GM12878 (cell line): ENCODE results near the gene LMO7. TPM values are rescaled to one million over a fixed set of nuclear protein-coding genes. Genes with fewer than 3 reads are reported as not detected.
A peak's percentile ranks its signal among the peaks of the same experiment; 100 is the strongest.

Experiments
- ATAC-seq: fragments of 200-7000 bp; cut with Tn5 transposase; 3 replicates; pipeline ENCODE4 v1.9.1; 2020; ENCODE audit warnings: mild to moderate bottlenecking, moderate library complexity
- BruUV-seq: library from RNA; stranded (reverse); fragments of 400-500 nt; replicated peaks from 2 replicates; lab custom pipeline; 2021; lab: Mats Ljungman, UMichigan
- CTCF ChIA-PET: fragments of 300-600 bp; sonication (Branson Sonifier 250); formaldehyde crosslinking; extraction: SDS; loops from one replicate; lab custom pipeline; 2021; ENCODE audit warnings: inconsistent platforms; lab: Yijun Ruan, JAX
- POLR2A ChIA-PET: fragments of 350-600 bp; formaldehyde crosslinking; extraction: SDS; loops from one replicate; lab custom pipeline; 2021; ENCODE audit warnings: inconsistent platforms; lab: Charles Lee
- RAD21 ChIA-PET: fragments of 300-600 bp; sonication (Branson Sonifier 250); formaldehyde crosslinking; loops from one replicate; lab custom pipeline; 2023; ENCODE audit warnings: antibody characterized with exemption; ENCODE audit not compliant: unreplicated experiment; lab: Charles Lee
- SMC1A ChIA-PET: fragments of 300-600 bp; sonication (Branson Sonifier 250); formaldehyde crosslinking; loops from one replicate; lab custom pipeline; 2023; ENCODE audit not compliant: unreplicated experiment, uncharacterized antibody; lab: Charles Lee
- DNase-seq: peaks from one replicate; pipeline ENCODE4 v3.0.0-alpha.2; 2011; ENCODE audit warnings: low read depth, low spot score
- FAIRE-seq: peaks from 3 replicates; lab custom pipeline; 2011; peaks lifted over from hg19 to GRCh38; lab: Jason Lieb, UNC
- H2AFZ ChIP-seq: 2 replicates; pipeline ENCODE4 v1.6.0; 2011; ENCODE audit warnings: low read depth, low read length, control low read depth; ENCODE audit not compliant: control insufficient read depth
- H3K27ac ChIP-seq: 2 replicates; pipeline ENCODE4 v1.5.1; 2011; ENCODE audit warnings: control low read depth; ENCODE audit not compliant: control insufficient read depth, insufficient read depth
- H3K27me3 ChIP-seq, 2 experiments: replicated peaks in 1 of 2; 2 replicates each; pipeline versions ENCODE4 v1.6.0 to v1.6.1; 2011; ENCODE audit warnings: low read length in 1 of 2; ENCODE audit not compliant: control insufficient read depth in 2 of 2, insufficient read depth in 2 of 2
- H3K36me3 ChIP-seq, 2 experiments: 2 replicates each; pipeline ENCODE4 v1.5.1; 2011; ENCODE audit warnings: low read length in 1 of 2; ENCODE audit not compliant: control insufficient read depth in 2 of 2, insufficient read depth in 2 of 2
- H3K4me1 ChIP-seq: 2 replicates; pipeline ENCODE4 v1.6.1; 2011; ENCODE audit warnings: mild to moderate bottlenecking, low read length, moderate library complexity, mixed read lengths; ENCODE audit not compliant: control insufficient read depth, insufficient read depth
- H3K4me2 ChIP-seq: 2 replicates; pipeline ENCODE4 v1.6.0; 2011; ENCODE audit warnings: control low read depth; ENCODE audit not compliant: control insufficient read depth, insufficient read depth
- H3K4me3 ChIP-seq: fragments of 200-600 bp; sonication (generic); 2 replicates; pipeline ENCODE4 v1.5.1; 2016
- H3K79me2 ChIP-seq: 2 replicates; pipeline ENCODE4 v1.6.0; 2011; ENCODE audit warnings: low read length; ENCODE audit not compliant: control insufficient read depth, insufficient read depth
- H3K9ac ChIP-seq: 2 replicates; pipeline ENCODE4 v1.8.0; 2011; ENCODE audit warnings: low read length, control low read depth, mixed read lengths; ENCODE audit not compliant: control insufficient read depth, insufficient read depth
- H3K9me3 ChIP-seq: replicated peaks from 3 replicates; pipeline ENCODE4 v1.5.1; 2011; ENCODE audit warnings: mild to moderate bottlenecking, low read length; ENCODE audit not compliant: control insufficient read depth, insufficient read depth
- H4K20me1 ChIP-seq: 2 replicates; pipeline ENCODE4 v1.6.0; 2011; ENCODE audit not compliant: control insufficient read depth, insufficient read depth
- ATF7 ChIP-seq: fragments of 450-650 bp; IDR thresholded peaks from 2 replicates; pipeline ENCODE4 v1.6.1; 2016; ENCODE audit warnings: low read depth, mild to moderate bottlenecking
- CEBPB ChIP-seq, 2 experiments: fragments of 150-350 bp in 1 of 2; IDR thresholded peaks; 2 replicates each; pipeline ENCODE4 v1.6.1; 2012 to 2014; ENCODE audit warnings: low read depth in 2 of 2, low read length in 2 of 2, borderline replicate concordance in 1 of 2, inconsistent platforms in 1 of 2
- CREM ChIP-seq: IDR thresholded peaks from 2 replicates; pipeline ENCODE4 v1.6.1; 2014; ENCODE audit warnings: antibody characterized with exemption, low read depth
- E4F1 ChIP-seq: fragments of 450-650 bp; IDR thresholded peaks from 2 replicates; pipeline ENCODE4 v1.6.1; 2018; ENCODE audit warnings: borderline replicate concordance, mild to moderate bottlenecking; ENCODE audit not compliant: partially characterized antibody
- EED ChIP-seq: sonication (generic); IDR thresholded peaks from 2 replicates; pipeline ENCODE4 v1.6.1; 2016; ENCODE audit warnings: antibody characterized with exemption, low read depth
- GATAD2B ChIP-seq: fragments of 450-650 bp; conservative IDR thresholded peaks from 2 replicates; pipeline ENCODE4 v1.6.1; 2017; ENCODE audit warnings: low read depth, mild to moderate bottlenecking, moderate library complexity
- JUNB ChIP-seq: IDR thresholded peaks from 2 replicates; pipeline ENCODE4 v1.6.1; 2016; ENCODE audit warnings: antibody characterized with exemption, mild to moderate bottlenecking
- KDM1A ChIP-seq: fragments of 200-600 bp; sonication (generic); IDR thresholded peaks from 2 replicates; pipeline ENCODE4 v1.6.1; 2016; ENCODE audit warnings: borderline replicate concordance
- MLLT1 ChIP-seq: fragments of 450-650 bp; IDR thresholded peaks from 2 replicates; pipeline ENCODE4 v1.6.1; 2016; ENCODE audit warnings: mild to moderate bottlenecking
- NFXL1 ChIP-seq: fragments of 450-650 bp; IDR thresholded peaks from 2 replicates; pipeline ENCODE4 v1.6.1; 2017; ENCODE audit warnings: antibody characterized with exemption, mild to moderate bottlenecking, borderline replicate concordance
- NR2C1 ChIP-seq: fragments of 450-650 bp; IDR thresholded peaks from 2 replicates; pipeline ENCODE4 v1.6.1; 2017; ENCODE audit warnings: antibody characterized with exemption, mild to moderate bottlenecking, moderate library complexity
- POLR2A ChIP-seq: IDR thresholded peaks from 2 replicates; pipeline ENCODE4 v1.6.1; 2011; ENCODE audit warnings: low read depth, mild to moderate bottlenecking, low read length
- POLR2AphosphoS2 ChIP-seq: IDR thresholded peaks from 2 replicates; pipeline ENCODE4 v1.6.1; 2011; ENCODE audit warnings: low read depth, mild to moderate bottlenecking, low read length, improper control_type of control experiment, moderate library complexity
- POU2F2 ChIP-seq: IDR thresholded peaks from 3 replicates; pipeline ENCODE4 v1.6.1; 2011; ENCODE audit warnings: low read depth, mild to moderate bottlenecking, low read length, borderline replicate concordance
- SIN3A ChIP-seq: IDR thresholded peaks from 2 replicates; pipeline ENCODE4 v1.6.1; 2012; ENCODE audit warnings: low read depth, low read length, improper control_type of control experiment
- SUZ12 ChIP-seq: fragments of 200-600 bp; sonication (generic); IDR thresholded peaks from one replicate; pipeline ENCODE4 v1.6.1; 2018; ENCODE audit warnings: antibody characterized with exemption, mild to moderate bottlenecking; ENCODE audit not compliant: unreplicated experiment
- TARDBP ChIP-seq: IDR thresholded peaks from 2 replicates; pipeline ENCODE4 v1.6.1; 2016; ENCODE audit warnings: borderline replicate concordance
- ZBTB33 ChIP-seq: fragments of 450-650 bp; IDR thresholded peaks from 2 replicates; pipeline ENCODE4 v1.6.1; 2017; ENCODE audit warnings: mild to moderate bottlenecking
- ZNF384 ChIP-seq: IDR thresholded peaks from 2 replicates; pipeline ENCODE4 v1.6.1; 2012; ENCODE audit warnings: low read depth, mild to moderate bottlenecking, low read length, improper control_type of control experiment, borderline replicate concordance
- ZSCAN29 ChIP-seq: fragments of 450-650 bp; IDR thresholded peaks from 2 replicates; pipeline ENCODE4 v1.6.1; 2017; ENCODE audit warnings: mild to moderate bottlenecking, moderate library complexity
- WGBS: methylation state at CpG from one replicate; pipeline ENCODE4 v1.1.6; 2016; ENCODE audit warnings: low lambda C conversion rate; ENCODE audit not compliant: insufficient replicate concordance, insufficient coverage; ENCODE audit errors: missing lambda C conversion rate; 5-methylcytosine and 5-hydroxymethylcytosine counted together
- in situ Hi-C: fragments of 300-500 bp; cut with MboI; formaldehyde crosslinking; loops from 9 replicates; pipeline ENCODE4 v1.14.3; 2018; ENCODE audit warnings: mixed read lengths
- intact Hi-C: fragments of 100-400 bp; cut with micrococcal nuclease; formaldehyde crosslinking; loops from one replicate; pipeline ENCODE4 v1.14.2; 2022; ENCODE audit not compliant: unreplicated experiment
- polyA plus RNA-seq, 11 experiments: library from polyadenylated mRNA; depleted of rRNA in 4 of 11; unstranded in 6 of 11; stranded (reverse) in 5 of 11; fragments of >200 nt; fragmentation: Nextera tagmentation in 4 of 11; fragmentation: Illumina TruSeq in 1 of 11; extraction: Ambion mirVana in 4 of 11; extraction: Trizol in 1 of 11; gene quantifications; 1 replicate in 1 of 11; 2 replicates in 10 of 11; pipeline versions ENCODE4 v1.2.1 to v1.2.3, GENCODE V29; 2011 to 2016; ENCODE audit warnings: inconsistent platforms in 2 of 11, missing spikeins in 2 of 11, low read depth in 1 of 11
- total RNA-seq, 4 experiments: library from RNA; depleted of rRNA in 3 of 4; stranded (reverse); fragments of >200 nt in 3 of 4; fragmentation: Illumina TruSeq in 1 of 4; extraction: Trizol in 1 of 4; gene quantifications; 2 replicates each; pipeline versions ENCODE4 v1.2.1 to v1.2.3, GENCODE V29; 2013 to 2021

LMO7 gene
- total and polyA plus RNA-seq, 10 of the 15 experiments (the other 5 are each of a cell fraction or from before 2014, with no cell fraction given) = 8.5 to 67.8 (median 36.8) TPM

GRCh38 chr13:75635828-75636435 lies at the start of gene LMO7 (continued):
- TF ChIP-seq KDM1A (no peak), TARDBP (no peak), MLLT1 (no peak), NR2C1 (no peak), POLR2A (peak; percentile 77), ZNF384 (no peak), CREM (no peak), POU2F2 (no peak), JUNB (no peak)

DNA sequence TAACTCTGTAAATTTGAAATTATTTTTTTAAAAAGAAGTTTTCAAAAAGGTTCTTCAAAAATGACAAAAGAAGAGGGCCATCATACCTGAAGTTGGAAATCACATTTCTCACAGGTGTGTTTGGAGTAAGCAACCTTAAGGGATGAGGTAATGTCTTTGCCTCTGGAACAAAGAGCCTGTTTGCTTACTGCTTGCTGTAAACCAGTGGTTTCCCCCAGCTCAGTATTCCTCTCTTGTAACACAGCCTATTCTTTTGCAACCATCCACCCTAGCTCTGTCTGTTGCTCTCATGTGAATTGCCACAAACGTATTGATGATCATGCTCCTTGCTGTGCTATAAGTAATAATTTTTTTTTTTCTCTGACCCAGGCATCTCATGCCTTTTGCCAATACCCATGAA lies 48.5 kb upstream of the LMO7 start:
- H2AFZ ChIP-seq = no peak overlapping the region
- ChIA-PET RAD21 (no interaction called here), CTCF (no interaction called here), SMC1A (no interaction called here), POLR2A (no interaction called here)
- TF ChIP-seq TARDBP (no peak), GATAD2B (no peak), ZBTB33 (no peak), EED (no peak), POLR2AphosphoS2 (no peak), SUZ12 (no peak), NFXL1 (no peak), ZSCAN29 (no peak), ATF7 (no peak), CEBPB (IDR thresholded peaks at IDR 0.05; ENCODE audit: borderline replicate concordance in 1 of 2, low read depth in 2 of 2, low read length in 2 of 2) (no peak), CREM (no peak), SIN3A (no peak), E4F1 (no peak)
- BruUV-seq = no TSS peak
- H4K20me1 ChIP-seq = no peaks in the 10 kb centered on the region
- peaks cover 10% of the 10 kb centered on the region for H3K9me3 ChIP-seq
- in situ Hi-C loops = no loop called here
- H3K79me2 ChIP-seq = no peaks in the 10 kb centered on the region
- no peak overlapping the region for H3K27ac ChIP-seq
- H3K36me3 ChIP-seq = peaks cover 2 to 17% of the 10 kb centered on the region in 2 experiments
- H3K4me2 ChIP-seq = no peak overlapping the region
- DNase-seq = no peak
- no peaks in the 10 kb centered on the region for H3K4me1 ChIP-seq
- WGBS = 45% methylated on average over 1 of the region's 1 CpG
- intact Hi-C loops = no loop called here
- no peaks in the 10 kb centered on the region for H3K27me3 ChIP-seq
- peak; percentile 25; the same call in 2 of the 3 replicates for ATAC-seq
- FAIRE-seq = no peak
- H3K9ac ChIP-seq = no peak overlapping the region
- H3K4me3 ChIP-seq = no peak overlapping the region
